Adrenal gland (tissue), 5 donors: ENCODE measurements around the gene ZNF217.

Experiments used
- CTCF ChIP-seq, 6 experiments: fragments of 450-650 bp in 4 of 6; fragments of 200-600 bp in 2 of 6; sonication (generic) in 1 of 6; IDR thresholded peaks; 1 replicate in 5 of 6; 2 replicates in 1 of 6; pipeline versions ENCODE4 v1.5.1 to v1.8.0; 2016 to 2021; ENCODE audit warnings: antibody characterized with exemption in 6 of 6, mild to moderate bottlenecking in 2 of 6, moderate library complexity in 1 of 6
- POLR2A ChIP-seq, 2 donors: fragments of 450-650 bp; IDR thresholded peaks; one replicate each; pipeline ENCODE4 v1.6.1; 2017; ENCODE audit warnings: antibody characterized with exemption in 2 of 2, mild to moderate bottlenecking in 2 of 2, moderate library complexity in 1 of 2
- donor health status: DM: no; HTN: no; CAD: no.

DNA sequence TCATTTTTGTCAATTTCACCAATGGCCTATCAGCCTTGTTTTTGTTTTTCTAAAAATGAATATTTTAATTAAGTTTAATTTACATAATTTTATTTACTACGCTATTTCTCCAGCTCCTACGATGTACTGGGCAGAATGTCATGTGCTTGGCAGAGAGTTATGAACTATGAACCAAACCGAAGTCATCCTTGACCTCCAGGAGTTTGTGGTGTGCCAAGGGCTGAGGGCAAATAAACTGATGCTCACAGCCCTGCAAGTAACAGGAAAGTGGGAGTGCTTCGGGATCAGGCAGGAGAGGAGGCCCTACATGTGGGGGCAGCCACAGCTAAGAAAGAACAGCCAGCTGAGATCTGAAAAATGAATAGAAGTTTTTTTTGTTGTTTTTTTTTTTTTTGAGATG lies 38.6 kb downstream of the ZNF217 start:
- TF ChIP-seq POLR2A (IDR thresholded peaks at IDR 0.05), result no peak
- no peak for TF ChIP-seq CTCF (IDR thresholded peaks at IDR 0.05)
